GM13977 (cell line): ENCODE measurements around the gene DLG2.
A peak's percentile ranks its signal among the peaks of the same experiment; 100 is the strongest.

Experiments
- DNase-seq: peaks from one replicate; pipeline ENCODE4 v3.0.0; 2012; ENCODE audit warnings: low spot score
- CTCF ChIP-seq: IDR thresholded peaks from 2 replicates; pipeline ENCODE4 v1.5.1; 2012; ENCODE audit warnings: mild to moderate bottlenecking, control low read depth; ENCODE audit not compliant: insufficient read depth; ENCODE audit errors: extremely low read depth, missing control alignments
- in situ Hi-C: fragments of 300-500 bp; cut with MboI; formaldehyde crosslinking; loops from one replicate; pipeline ENCODE4 v1.12.0; 2022; ENCODE audit warnings: low sequenced_read_pairs, low pct_unique_long_range_greater_than_20kb, mixed read lengths, inconsistent platforms; ENCODE audit not compliant: unreplicated experiment

The DLG2 gene

GRCh38 chr11:85595285-85595884, 31.8 kb downstream of the DLG2 start:
- DNase-seq = peak; percentile 34
- in situ Hi-C loops = loop anchor here (25.0 kb wide), 1 partner anchor 1033 kb away; no protein-coding TSS in a partner anchor
- peak; percentile 53 for TF ChIP-seq CTCF

- peak; percentile 8 for DNase-seq
- TF ChIP-seq CTCF = peak; percentile 29
- in situ Hi-C loops = loop anchor here (25.0 kb wide), 1 partner anchor 1029 kb away; no protein-coding TSS in a partner anchor
Observed at GRCh38 chr11:85590848-85591483, 36.2 kb downstream of the DLG2 start.

- DNase-seq = no peak
- TF ChIP-seq CTCF = no peak
- in situ Hi-C loops = loop anchor here (25.0 kb wide), 1 partner anchor 1027 kb away; no protein-coding TSS in a partner anchor
Observed at GRCh38 chr11:85589373-85589772, 37.8 kb downstream of the DLG2 start.

GRCh38 chr11:85582111-85582510, 45.0 kb downstream of the DLG2 start:
- DNase-seq = no peak
- in situ Hi-C loops = loop anchor here (25.0 kb wide), 1 partner anchor 1020 kb away; no protein-coding TSS in a partner anchor

GRCh38 chr11:85575388-85575787, 51.8 kb downstream of the DLG2 start:
- TF ChIP-seq CTCF = no peak
- in situ Hi-C loops = loop anchor here (25.0 kb wide), 1 partner anchor 1013 kb away; no protein-coding TSS in a partner anchor
- DNase-seq = no peak

More at GRCh38 chr11:85582111-85582510, 45.0 kb downstream of the DLG2 start:
- TF ChIP-seq CTCF = no peak

- DNase-seq = no peak
- no peak for TF ChIP-seq CTCF
- in situ Hi-C loops = no loop called here
Observed at GRCh38 chr11:85572056-85572455, 55.1 kb downstream of the DLG2 start.
